ENCODE measurements around the gene KIAA0825. TPM values are rescaled to one million over a fixed set of nuclear protein-coding genes. Genes with fewer than 3 reads are reported as not detected.

KIAA0825 gene
- total RNA-seq, 1 donor from 2014 or later = 0.92 TPM

- no peak for TF ChIP-seq CTCF (conservative IDR thresholded peaks at IDR 0.05; ENCODE audit: low read depth, low read length)
- no peak for DNase-seq (ENCODE audit: low read depth)
Observed at GRCh38 chr5:94621763-94622162, 3.4 kb upstream of the KIAA0825 start.

GRCh38 chr5:94620256-94620655 lies 1.9 kb upstream of the KIAA0825 start:
- TF ChIP-seq CTCF (conservative IDR thresholded peaks at IDR 0.05; ENCODE audit: low read depth, low read length) = no peak
- no peak for DNase-seq (ENCODE audit: low read depth)
- no peak overlapping the region for H3K4me3 ChIP-seq (ENCODE audit: low read depth, low read length)

More at GRCh38 chr5:94621763-94622162, 3.4 kb upstream of the KIAA0825 start:
- H3K4me3 ChIP-seq (ENCODE audit: low read depth, low read length) = no peak overlapping the region

- H3K4me3 ChIP-seq (ENCODE audit: low read depth, low read length) = peak overlapping the region; percentile 86
- DNase-seq (ENCODE audit: low read depth) = peak; percentile 27
- TF ChIP-seq CTCF (conservative IDR thresholded peaks at IDR 0.05; ENCODE audit: low read depth, low read length) = no peak
Observed at GRCh38 chr5:94618029-94618492, 343 bp downstream of the KIAA0825 start.

- no peak for DNase-seq (ENCODE audit: low read depth)
- no peak overlapping the region for H3K4me3 ChIP-seq (ENCODE audit: low read depth, low read length)
- no peak for TF ChIP-seq CTCF (conservative IDR thresholded peaks at IDR 0.05; ENCODE audit: low read depth, low read length)
Observed at GRCh38 chr5:94615862-94616261, 2.5 kb downstream of the KIAA0825 start.

GRCh38 chr5:94614156-94614805 lies 4.1 kb downstream of the KIAA0825 start:
- H3K4me3 ChIP-seq (ENCODE audit: low read depth, low read length) = no peak overlapping the region
- no peak for TF ChIP-seq CTCF (conservative IDR thresholded peaks at IDR 0.05; ENCODE audit: low read depth, low read length)
- DNase-seq (ENCODE audit: low read depth) = no peak

- DNase-seq (ENCODE audit: low read depth) = no peak
- H3K4me3 ChIP-seq (ENCODE audit: low read depth, low read length) = no peak overlapping the region
- peak; percentile 54 for TF ChIP-seq CTCF (conservative IDR thresholded peaks at IDR 0.05; ENCODE audit: low read depth, low read length)
Observed at GRCh38 chr5:94613583-94613982, 4.8 kb downstream of the KIAA0825 start.

GRCh38 chr5:94595281-94595840 lies 23.0 kb downstream of the KIAA0825 start:
- no peak for DNase-seq (ENCODE audit: low read depth)
- H3K4me3 ChIP-seq (ENCODE audit: low read depth, low read length) = no peak overlapping the region
- TF ChIP-seq CTCF (conservative IDR thresholded peaks at IDR 0.05; ENCODE audit: low read depth, low read length) = no peak

All from epithelial cell of proximal tubule (primary cell).